GM12892 (cell line): ENCODE results near the gene RAPGEF5.

Source experiments
- POLR2A ChIP-seq: IDR thresholded peaks from 2 replicates; pipeline ENCODE4 v1.6.1; 2011; ENCODE audit warnings: low read depth, low read length, control low read depth
- POLR2AphosphoS5 ChIP-seq: IDR thresholded peaks from 2 replicates; pipeline ENCODE4 v1.6.1; 2011; ENCODE audit warnings: low read depth, low read length, control low read depth
- TAF1 ChIP-seq: IDR thresholded peaks from 2 replicates; pipeline ENCODE4 v1.6.1; 2011; ENCODE audit warnings: low read depth, mild to moderate bottlenecking, control low read depth, low read length, borderline replicate concordance

GRCh38 chr7:22356701-22357310, at the start of gene RAPGEF5:
- TF ChIP-seq POLR2AphosphoS5 (no peak), TAF1 (no peak), POLR2A (peak; percentile 19; the same call in 1 of the 2 replicates)
